ENCODE results near the gene WNT3.

DNA sequence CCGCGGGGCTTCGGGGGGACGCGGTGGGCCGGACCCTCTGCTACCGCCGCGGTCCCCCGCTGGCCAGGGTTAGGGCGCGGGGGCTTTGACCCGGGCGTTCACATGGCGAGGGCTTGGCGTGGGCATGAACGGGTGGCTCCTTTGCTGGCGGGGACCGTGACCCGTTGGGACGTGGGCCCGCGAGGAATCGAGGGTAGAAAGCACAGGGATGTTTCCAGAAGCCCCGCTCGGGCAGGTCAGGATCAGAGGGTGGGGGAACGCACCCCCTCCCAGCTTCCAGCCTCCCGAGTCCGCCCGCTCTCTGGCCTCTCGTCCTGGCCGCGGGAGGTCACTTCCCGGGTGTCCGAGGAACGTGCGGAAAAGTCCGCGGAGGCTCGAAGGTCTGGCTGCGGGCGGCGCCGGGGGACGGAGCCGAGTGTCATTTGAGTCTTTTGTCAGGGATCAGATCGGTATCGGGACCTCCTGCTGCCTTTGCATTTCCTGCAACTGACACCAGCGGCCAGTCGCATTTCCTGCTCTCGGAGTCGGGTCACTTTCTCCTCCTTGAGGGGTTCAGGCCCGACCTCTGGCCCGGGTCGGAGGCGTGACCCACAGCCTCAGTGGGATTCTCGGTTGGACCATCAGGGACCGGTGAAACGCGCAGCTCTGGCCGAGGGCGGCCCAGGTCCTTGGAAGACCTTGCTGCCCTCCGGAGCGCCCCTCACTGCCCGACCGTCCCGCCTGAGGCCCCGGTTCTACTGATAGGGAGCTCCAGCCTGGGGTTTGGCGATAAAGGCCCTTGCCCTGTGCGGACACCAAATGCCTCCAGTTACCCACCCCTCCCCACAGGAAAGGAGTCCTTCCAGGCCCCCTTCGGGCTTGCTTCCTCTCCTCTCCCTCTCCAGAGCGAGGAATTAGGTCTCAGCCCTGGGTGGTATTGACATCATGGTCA, 702 bp upstream of the WNT3 start:
- TF ChIP-seq POLR2AphosphoS5 (IDR thresholded peaks at IDR 0.05; ENCODE audit: low read depth, low read length), result no peak
- TF ChIP-seq, protein P1, sequence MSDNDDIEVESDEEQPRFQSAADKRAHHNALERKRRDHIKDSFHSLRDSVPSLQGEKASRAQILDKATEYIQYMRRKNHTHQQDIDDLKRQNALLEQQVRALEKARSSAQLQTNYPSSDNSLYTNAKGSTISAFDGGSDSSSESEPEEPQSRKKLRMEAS (IDR thresholded peaks at IDR 0.05), result no peak
- TF ChIP-seq, protein P2, sequence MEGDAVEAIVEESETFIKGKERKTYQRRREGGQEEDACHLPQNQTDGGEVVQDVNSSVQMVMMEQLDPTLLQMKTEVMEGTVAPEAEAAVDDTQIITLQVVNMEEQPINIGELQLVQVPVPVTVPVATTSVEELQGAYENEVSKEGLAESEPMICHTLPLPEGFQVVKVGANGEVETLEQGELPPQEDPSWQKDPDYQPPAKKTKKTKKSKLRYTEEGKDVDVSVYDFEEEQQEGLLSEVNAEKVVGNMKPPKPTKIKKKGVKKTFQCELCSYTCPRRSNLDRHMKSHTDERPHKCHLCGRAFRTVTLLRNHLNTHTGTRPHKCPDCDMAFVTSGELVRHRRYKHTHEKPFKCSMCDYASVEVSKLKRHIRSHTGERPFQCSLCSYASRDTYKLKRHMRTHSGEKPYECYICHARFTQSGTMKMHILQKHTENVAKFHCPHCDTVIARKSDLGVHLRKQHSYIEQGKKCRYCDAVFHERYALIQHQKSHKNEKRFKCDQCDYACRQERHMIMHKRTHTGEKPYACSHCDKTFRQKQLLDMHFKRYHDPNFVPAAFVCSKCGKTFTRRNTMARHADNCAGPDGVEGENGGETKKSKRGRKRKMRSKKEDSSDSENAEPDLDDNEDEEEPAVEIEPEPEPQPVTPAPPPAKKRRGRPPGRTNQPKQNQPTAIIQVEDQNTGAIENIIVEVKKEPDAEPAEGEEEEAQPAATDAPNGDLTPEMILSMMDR (IDR thresholded peaks at IDR 0.05 in 2 of 3, conservative IDR thresholded peaks at IDR 0.05 in 1 of 3; ENCODE audit: borderline replicate concordance in 1 of 3, insufficient read depth in 1 of 3, low read depth in 2 of 3, low read length in 2 of 3), result no peak
- no peak for TF ChIP-seq ELF1 (IDR thresholded peaks at IDR 0.05; ENCODE audit: borderline replicate concordance, low read depth)

Data from HCT116 (cell line).